Right renal cortex interstitium (tissue), 3 donors: ENCODE measurements around the gene KRT3. TPM values are rescaled to one million over a fixed set of nuclear protein-coding genes. Genes with fewer than 3 reads are reported as not detected.

Experiments
- DNase-seq, 3 donors: peaks; one replicate each; pipeline ENCODE4 v3.0.0-alpha.2; 2013; ENCODE audit warnings: low read depth in 3 of 3, low spot score in 2 of 3
- polyA plus RNA-seq, 3 donors: library from polyadenylated mRNA; unstranded; fragments of 120-200 nt; gene quantifications; one replicate each; pipeline ENCODE4 v1.2.1, GENCODE V29; 2013; ENCODE audit not compliant: insufficient read length in 3 of 3

KRT3 gene
- polyA plus RNA-seq, 3 donors: not detected

- no peak for DNase-seq
Observed at GRCh38 chr12:52787324-52788191, 8.4 kb downstream of the KRT3 start.

GRCh38 chr12:52784909-52785308 is 11.0 kb downstream of the KRT3 start:
- DNase-seq: no peak

GRCh38 chr12:52783563-52784316 is 12.2 kb downstream of the KRT3 start:
- no peak for DNase-seq

GRCh38 chr12:52782502-52782901 is 13.4 kb downstream of the KRT3 start:
- no peak for DNase-seq

- no peak for DNase-seq
Observed at GRCh38 chr12:52781399-52782082, 14.4 kb downstream of the KRT3 start.

GRCh38 chr12:52779914-52780313 is 16.0 kb downstream of the KRT3 start:
- no peak for DNase-seq

GRCh38 chr12:52778833-52779232 is 17.1 kb downstream of the KRT3 start:
- DNase-seq: no peak

- no peak for DNase-seq
Observed at GRCh38 chr12:52777566-52777965, 18.4 kb downstream of the KRT3 start.

- no peak for DNase-seq
Observed at GRCh38 chr12:52776913-52777395, 19.0 kb downstream of the KRT3 start, which contains the start of gene KRT76. Gene KRT76 (minus strand): TSS chr12:52777345. CDS start chr12:52777291, 54 bp downstream.

- DNase-seq: no peak
Observed at GRCh38 chr12:52776435-52776834, 19.5 kb downstream of the KRT3 start.

GRCh38 chr12:52774629-52775250 is 21.2 kb downstream of the KRT3 start:
- DNase-seq: no peak

GRCh38 chr12:52772772-52773171 is 23.1 kb downstream of the KRT3 start:
- DNase-seq: no peak

- DNase-seq: no peak
Observed at GRCh38 chr12:52772188-52772587, 23.7 kb downstream of the KRT3 start.

- no peak for DNase-seq
Observed at GRCh38 chr12:52771505-52771904, 24.4 kb downstream of the KRT3 start.

- no peak for DNase-seq
Observed at GRCh38 chr12:52771088-52771487, 24.8 kb downstream of the KRT3 start.

GRCh38 chr12:52769946-52770345 is 26.0 kb downstream of the KRT3 start:
- no peak for DNase-seq

- DNase-seq: no peak
Observed at GRCh38 chr12:52769354-52769753, 26.6 kb downstream of the KRT3 start.

- no peak for DNase-seq
Observed at GRCh38 chr12:52768479-52769200, 27.3 kb downstream of the KRT3 start.

GRCh38 chr12:52767427-52767826 is 28.5 kb downstream of the KRT3 start:
- no peak for DNase-seq

GRCh38 chr12:52767020-52767379 is 28.9 kb downstream of the KRT3 start:
- no peak for DNase-seq
